ENCODE measurements around the gene SPATA6.

DNA sequence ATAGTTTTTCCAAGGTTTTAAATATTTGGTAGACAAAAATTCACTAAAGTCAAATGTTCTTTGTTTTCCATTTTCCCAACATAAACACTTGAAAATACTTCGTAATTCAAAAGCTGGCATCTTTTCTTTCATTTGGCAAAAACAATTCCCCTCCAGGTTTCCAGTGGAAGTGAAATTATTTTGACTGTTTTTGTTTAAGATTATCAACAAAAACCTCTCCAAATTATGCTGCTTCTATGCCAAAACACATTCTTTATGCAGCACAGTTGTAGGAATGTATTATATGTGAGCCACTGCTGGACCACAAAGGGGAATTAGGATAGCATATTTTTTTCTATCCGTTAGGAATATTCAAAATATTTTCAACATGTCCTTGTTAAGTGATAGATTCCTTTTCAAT, 205.4 kb downstream of the SPATA6 start:
- TF ChIP-seq EZH2 (IDR thresholded peaks at IDR 0.05; ENCODE audit: low read depth, low read length, severe bottlenecking) = no peak
- no peak for TF ChIP-seq TBP (IDR thresholded peaks at IDR 0.05; ENCODE audit: low read depth, low read length)
- no peak for TF ChIP-seq POLR2A (IDR thresholded peaks at IDR 0.05; ENCODE audit: control extremely low read depth in 1 of 2, low read depth in 2 of 2, low read length in 2 of 2)
- TF ChIP-seq, protein P1, sequence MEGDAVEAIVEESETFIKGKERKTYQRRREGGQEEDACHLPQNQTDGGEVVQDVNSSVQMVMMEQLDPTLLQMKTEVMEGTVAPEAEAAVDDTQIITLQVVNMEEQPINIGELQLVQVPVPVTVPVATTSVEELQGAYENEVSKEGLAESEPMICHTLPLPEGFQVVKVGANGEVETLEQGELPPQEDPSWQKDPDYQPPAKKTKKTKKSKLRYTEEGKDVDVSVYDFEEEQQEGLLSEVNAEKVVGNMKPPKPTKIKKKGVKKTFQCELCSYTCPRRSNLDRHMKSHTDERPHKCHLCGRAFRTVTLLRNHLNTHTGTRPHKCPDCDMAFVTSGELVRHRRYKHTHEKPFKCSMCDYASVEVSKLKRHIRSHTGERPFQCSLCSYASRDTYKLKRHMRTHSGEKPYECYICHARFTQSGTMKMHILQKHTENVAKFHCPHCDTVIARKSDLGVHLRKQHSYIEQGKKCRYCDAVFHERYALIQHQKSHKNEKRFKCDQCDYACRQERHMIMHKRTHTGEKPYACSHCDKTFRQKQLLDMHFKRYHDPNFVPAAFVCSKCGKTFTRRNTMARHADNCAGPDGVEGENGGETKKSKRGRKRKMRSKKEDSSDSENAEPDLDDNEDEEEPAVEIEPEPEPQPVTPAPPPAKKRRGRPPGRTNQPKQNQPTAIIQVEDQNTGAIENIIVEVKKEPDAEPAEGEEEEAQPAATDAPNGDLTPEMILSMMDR (IDR thresholded peaks at IDR 0.05; ENCODE audit: control extremely low read depth in 1 of 3, insufficient read depth in 1 of 3, low read depth in 1 of 3, low read length in 3 of 3) = no peak
- no peak for TF ChIP-seq ATF2 (IDR thresholded peaks at IDR 0.05; ENCODE audit: low read length)
- TF ChIP-seq SUZ12 (IDR thresholded peaks at IDR 0.05; ENCODE audit: low read length) = no peak
- no peak for TF ChIP-seq SP1 (IDR thresholded peaks at IDR 0.05; ENCODE audit: low read depth, low read length)
- no peak for TF ChIP-seq RFX5 (IDR thresholded peaks at IDR 0.05; ENCODE audit: borderline replicate concordance, low read depth, low read length)
- no peak for TF ChIP-seq POLR2AphosphoS5 (IDR thresholded peaks at IDR 0.05; ENCODE audit: low read depth, low read length)

All from H1 (cell line).